Astrocyte (in vitro differentiated cells and primary cell): Measurements from ENCODE around the gene CPED1. TPM values are rescaled to one million over a fixed set of nuclear protein-coding genes. Genes with fewer than 3 reads are reported as not detected.

Experiments
- DNase-seq: peaks from one replicate; pipeline ENCODE4 v3.0.0-alpha.2; 2010; ENCODE audit warnings: low read depth
- FAIRE-seq: peaks from 2 replicates; lab custom pipeline; 2011; peaks lifted over from hg19 to GRCh38; lab: Jason Lieb, UNC
- H2AFZ ChIP-seq: 2 replicates; pipeline ENCODE4 v1.6.0; 2012; ENCODE audit warnings: low read depth, low read length, inconsistent platforms
- H3K27ac ChIP-seq: 2 replicates; pipeline ENCODE4 v1.5.1; 2011; ENCODE audit warnings: low read depth, low read length, inconsistent platforms
- H3K27me3 ChIP-seq: 2 replicates; pipeline ENCODE4 v1.6.0; 2011; ENCODE audit warnings: low read length, inconsistent platforms; ENCODE audit not compliant: insufficient read depth
- H3K36me3 ChIP-seq: 2 replicates; pipeline ENCODE4 v1.5.1; 2011; ENCODE audit warnings: low read length, inconsistent platforms; ENCODE audit not compliant: insufficient read depth
- H3K4me1 ChIP-seq: 2 replicates; pipeline ENCODE4 v1.5.1; 2011; ENCODE audit warnings: low read length, inconsistent platforms; ENCODE audit not compliant: insufficient read depth
- H3K4me2 ChIP-seq: 2 replicates; pipeline ENCODE4 v1.6.0; 2012; ENCODE audit warnings: low read length, inconsistent platforms
- H3K4me3 ChIP-seq: 2 replicates; pipeline ENCODE4 v1.5.1; 2011; ENCODE audit warnings: low read depth, mild to moderate bottlenecking, low read length, inconsistent platforms; ENCODE audit not compliant: insufficient read depth
- H3K79me2 ChIP-seq: 2 replicates; pipeline ENCODE4 v1.6.0; 2012; ENCODE audit warnings: mild to moderate bottlenecking, low read length, inconsistent platforms; ENCODE audit not compliant: insufficient read depth
- H3K9ac ChIP-seq: 2 replicates; pipeline ENCODE4 v1.6.0; 2012; ENCODE audit warnings: mild to moderate bottlenecking, low read length, inconsistent platforms
- H3K9me3 ChIP-seq: 2 replicates; pipeline ENCODE4 v1.5.1; 2012; ENCODE audit warnings: low read depth, mild to moderate bottlenecking, low read length, inconsistent platforms; ENCODE audit not compliant: insufficient read depth
- H4K20me1 ChIP-seq: 2 replicates; pipeline ENCODE4 v1.6.0; 2012; ENCODE audit warnings: low read length, inconsistent platforms; ENCODE audit not compliant: insufficient read depth
- H3K27ac Mint-ChIP-seq: one replicate; pipeline ENCODE4 v1.8.0; 2021; ENCODE audit warnings: mild to moderate bottlenecking, mixed read lengths; ENCODE audit not compliant: unreplicated experiment
- H3K27me3 Mint-ChIP-seq: one replicate; pipeline ENCODE4 v1.8.0; 2021; ENCODE audit warnings: low read depth, mixed read lengths; ENCODE audit not compliant: unreplicated experiment
- H3K36me3 Mint-ChIP-seq: one replicate; pipeline ENCODE4 v1.8.0; 2021; ENCODE audit warnings: low read depth, mixed read lengths; ENCODE audit not compliant: unreplicated experiment
- H3K4me1 Mint-ChIP-seq: one replicate; pipeline ENCODE4 v1.8.0; 2021; ENCODE audit warnings: low read depth, mixed read lengths; ENCODE audit not compliant: unreplicated experiment
- H3K4me3 Mint-ChIP-seq: one replicate; pipeline ENCODE4 v1.8.0; 2021; ENCODE audit warnings: mild to moderate bottlenecking, moderate library complexity, mixed read lengths; ENCODE audit not compliant: unreplicated experiment
- H3K9me3 Mint-ChIP-seq: one replicate; pipeline ENCODE4 v1.8.0; 2021; ENCODE audit warnings: mild to moderate bottlenecking, mixed read lengths; ENCODE audit not compliant: unreplicated experiment
- CTCF ChIP-seq: IDR thresholded peaks from 2 replicates; pipeline ENCODE4 v1.5.1; 2011; ENCODE audit warnings: low read depth, mild to moderate bottlenecking, inconsistent platforms, low read length, moderate library complexity; ENCODE audit not compliant: insufficient read depth
- EZH2 ChIP-seq: IDR thresholded peaks from 2 replicates; pipeline ENCODE4 v1.6.1; 2012; ENCODE audit warnings: mild to moderate bottlenecking, low read length, inconsistent platforms; ENCODE audit not compliant: insufficient read depth
- total RNA-seq: library from RNA; stranded (reverse); gene quantifications from 2 replicates; pipeline ENCODE4 v1.2.1, GENCODE V29; 2021

Gene CPED1
- total RNA-seq, 1 donor from 2014 or later: 6.1 TPM

DNA sequence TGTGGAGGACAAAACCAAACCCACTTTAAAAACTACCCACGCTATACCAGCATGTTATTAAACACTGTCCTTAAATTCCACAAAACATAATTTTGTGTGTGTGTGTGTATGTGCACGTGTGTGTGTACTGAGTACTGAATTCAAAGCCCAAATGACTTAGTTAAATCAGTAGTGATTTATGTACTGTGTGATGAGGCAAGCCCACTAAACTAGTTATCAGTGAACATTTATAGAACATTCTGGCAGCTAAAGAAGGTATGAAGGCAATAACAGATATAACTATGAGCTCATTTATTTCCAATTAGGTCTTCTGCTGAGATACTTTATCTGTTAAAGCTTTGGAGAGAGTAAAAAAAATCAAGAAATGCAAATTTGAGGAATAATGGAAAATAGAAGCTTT is 115.1 kb downstream of the CPED1 start:
- Histone ChIP-seq H3K9ac (no peak overlapping the region), H3K9me3 (no peaks in the 10 kb centered on the region), H2AFZ (no peak overlapping the region), H3K27me3 (no peaks in the 10 kb centered on the region), H3K4me3 (no peak overlapping the region), H3K79me2 (no peaks in the 10 kb centered on the region), H3K4me1 (no peaks in the 10 kb centered on the region), H4K20me1 (no peaks in the 10 kb centered on the region), H3K4me2 (no peak overlapping the region), H3K36me3 (no peaks in the 10 kb centered on the region), H3K27ac (no peak overlapping the region)
- Mint-ChIP-seq H3K4me1 (peaks cover 6% of the 10 kb centered on the region), H3K9me3 (no peaks in the 10 kb centered on the region), H3K27me3 (no peaks in the 10 kb centered on the region), H3K4me3 (no peak overlapping the region), H3K36me3 (no peaks in the 10 kb centered on the region), H3K27ac (no peak overlapping the region)
- TF ChIP-seq EZH2: no peak
- DNase-seq (no peak), FAIRE-seq (no peak)

GRCh38 chr7:121105262-121105661 is 116.8 kb downstream of the CPED1 start:
- Histone ChIP-seq H3K4me2 (no peak overlapping the region), H3K9ac (no peak overlapping the region), H3K79me2 (no peaks in the 10 kb centered on the region), H3K4me3 (no peak overlapping the region), H3K27ac (no peak overlapping the region), H3K4me1 (no peaks in the 10 kb centered on the region), H3K9me3 (no peaks in the 10 kb centered on the region), H3K36me3 (no peaks in the 10 kb centered on the region), H3K27me3 (no peaks in the 10 kb centered on the region), H4K20me1 (no peaks in the 10 kb centered on the region), H2AFZ (no peak overlapping the region)
- TF ChIP-seq CTCF: no peak
- no peak for TF ChIP-seq EZH2
- no peaks in the 10 kb centered on the region for H3K36me3 Mint-ChIP-seq
- H3K27ac Mint-ChIP-seq: no peak overlapping the region
- FAIRE-seq (no peak), DNase-seq (no peak)
- no peak overlapping the region for H3K4me3 Mint-ChIP-seq
- H3K27me3 Mint-ChIP-seq: no peaks in the 10 kb centered on the region
- H3K9me3 Mint-ChIP-seq: no peaks in the 10 kb centered on the region
- peaks cover 13% of the 10 kb centered on the region for H3K4me1 Mint-ChIP-seq

DNA sequence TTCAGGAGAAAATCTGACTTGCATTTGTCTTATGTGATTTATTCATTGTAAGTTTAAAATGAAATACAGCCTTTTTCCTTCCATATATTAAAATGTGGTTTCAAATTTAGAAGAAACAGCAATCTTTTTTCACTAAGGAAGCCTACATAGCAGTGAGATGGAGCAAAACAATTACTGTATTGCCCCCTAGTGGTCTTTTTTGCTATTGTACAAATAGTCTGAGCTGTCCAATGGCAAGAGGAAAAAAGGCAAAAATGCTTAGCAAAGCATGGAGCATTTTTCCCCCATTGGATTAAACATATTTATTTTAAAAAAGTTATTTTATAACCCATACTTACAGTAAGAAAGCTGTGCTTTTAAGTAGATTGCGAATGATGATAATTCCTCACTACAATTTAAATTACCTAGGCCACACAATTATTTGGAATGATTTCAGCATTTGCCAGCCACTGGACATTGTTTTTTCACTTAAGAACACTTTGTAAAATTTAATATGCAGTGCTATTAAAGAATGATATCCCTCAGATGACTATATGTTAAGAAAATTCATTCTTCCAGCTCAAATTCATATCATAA is 119.5 kb downstream of the CPED1 start:
- Mint-ChIP-seq H3K27me3 (no peaks in the 10 kb centered on the region), H3K36me3 (no peaks in the 10 kb centered on the region), H3K4me3 (no peak overlapping the region), H3K9me3 (no peaks in the 10 kb centered on the region), H3K4me1 (peaks cover 11% of the 10 kb centered on the region), H3K27ac (no peak overlapping the region)
- Histone ChIP-seq H3K9me3 (no peaks in the 10 kb centered on the region), H3K4me2 (no peak overlapping the region), H3K4me3 (no peak overlapping the region), H3K27ac (no peak overlapping the region), H3K36me3 (no peaks in the 10 kb centered on the region), H3K79me2 (no peaks in the 10 kb centered on the region), H3K9ac (no peak overlapping the region), H3K4me1 (no peaks in the 10 kb centered on the region), H4K20me1 (no peaks in the 10 kb centered on the region), H2AFZ (no peak overlapping the region), H3K27me3 (no peaks in the 10 kb centered on the region)
- TF ChIP-seq EZH2: no peak
- peak; percentile 87 for TF ChIP-seq CTCF
- DNase-seq (peak; percentile 45), FAIRE-seq (peak; percentile 74)
